CD4-positive, alpha-beta T cell treated with Interleukin-15 for 4 hours (primary cell): ENCODE data around the gene TEDC1.

ENCODE experiments used
- DNase-seq: peaks from one replicate; pipeline ENCODE4 v3.0.0-alpha.2; 2020; ENCODE audit warnings: low spot score

Gene TEDC1, protein sequence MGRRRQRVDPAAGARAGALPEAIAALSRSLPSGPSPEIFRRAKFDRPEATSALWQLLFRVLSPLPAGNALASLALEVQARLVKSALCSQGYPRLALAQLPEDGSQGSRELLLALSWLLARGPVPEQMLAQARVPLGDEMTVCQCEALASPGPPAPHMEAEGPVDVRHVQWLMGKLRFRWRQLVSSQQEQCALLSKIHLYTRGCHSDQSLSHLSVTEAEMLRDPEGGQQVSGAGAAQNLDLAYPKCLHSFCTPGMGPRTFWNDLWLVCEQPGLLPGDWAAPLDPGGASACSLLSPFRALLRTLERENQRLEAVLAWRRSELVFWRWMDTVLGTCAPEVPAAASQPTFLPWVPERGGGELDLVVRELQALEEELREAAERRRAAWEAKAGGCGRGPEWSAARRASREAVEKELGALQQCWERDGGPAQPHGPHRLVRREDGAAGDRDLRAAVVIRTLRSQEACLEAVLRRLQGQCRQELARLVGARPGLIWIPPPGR

DNA sequence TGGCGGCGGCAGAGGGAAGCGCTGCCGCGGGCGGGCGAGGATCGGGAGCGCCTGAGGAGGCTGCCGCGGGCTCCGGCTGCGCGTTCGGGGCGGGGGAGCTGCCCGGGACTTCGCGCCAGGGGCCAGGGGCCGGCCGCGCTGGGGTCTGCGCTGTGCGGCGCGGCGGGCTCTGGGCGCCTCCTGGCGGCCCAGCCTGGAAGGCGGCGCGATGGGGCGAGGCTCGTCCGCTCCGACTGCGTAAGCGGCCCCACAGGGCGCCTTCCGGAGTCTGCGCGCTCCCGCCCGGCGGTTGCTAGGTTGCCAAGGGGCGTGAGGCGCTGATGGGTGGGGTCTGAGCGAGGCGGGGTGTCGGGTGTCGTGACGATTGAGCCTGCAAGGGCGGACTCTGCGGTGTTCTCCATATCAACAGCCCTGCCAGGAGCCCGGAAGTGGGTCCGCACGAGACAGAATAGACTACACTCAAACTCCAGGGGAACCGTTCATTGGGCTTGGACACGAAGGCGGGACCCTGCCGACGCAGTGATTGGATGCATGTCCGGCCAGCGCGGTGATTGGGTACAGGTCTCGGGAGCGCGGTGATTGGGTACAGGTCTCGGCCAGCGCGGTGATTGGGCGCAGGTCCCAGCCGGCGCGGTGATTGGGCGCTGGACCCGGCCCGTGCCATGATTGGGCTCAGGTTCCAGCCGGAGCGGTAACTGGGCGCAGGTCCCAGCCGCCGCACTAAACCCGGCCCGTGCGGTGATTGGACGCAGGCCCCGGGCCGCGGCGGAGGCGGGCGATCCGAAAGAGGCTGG, at the start of gene TEDC1:
TSS of gene TEDC1 (plus strand) at position 675 of the 794 bp plus-strand sequence. CDS start 130 bp downstream, outside the sequence.
- peak; percentile 99 for DNase-seq

GRCh38 chr14:105442125-105442524, 48.9 kb upstream of the TEDC1 start:
- no peak for DNase-seq

- no peak for DNase-seq
These were observed 48.2 kb upstream of the TEDC1 start for GRCh38 chr14:105442834-105443233.

DNA sequence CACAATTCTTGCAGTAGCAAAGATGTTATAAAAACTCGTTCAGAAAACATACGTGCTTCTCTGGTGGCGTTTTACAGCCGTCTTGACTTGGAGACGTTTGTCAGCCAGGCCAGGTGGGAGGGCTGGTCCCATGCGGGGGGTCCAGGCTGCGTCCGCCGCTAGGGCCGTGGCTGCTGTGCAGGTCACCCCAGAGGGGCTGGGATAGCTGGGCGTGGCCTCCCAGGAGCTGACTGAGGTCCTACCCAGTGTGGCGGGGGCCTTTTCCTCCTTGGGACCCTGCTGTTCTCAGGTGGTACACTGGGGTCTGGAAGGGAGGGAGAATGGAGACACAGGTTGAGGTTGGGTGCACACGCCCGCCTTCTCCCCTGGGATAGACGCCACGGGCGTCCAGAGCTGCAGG, 46.2 kb upstream of the TEDC1 start:
- DNase-seq = no peak

DNA sequence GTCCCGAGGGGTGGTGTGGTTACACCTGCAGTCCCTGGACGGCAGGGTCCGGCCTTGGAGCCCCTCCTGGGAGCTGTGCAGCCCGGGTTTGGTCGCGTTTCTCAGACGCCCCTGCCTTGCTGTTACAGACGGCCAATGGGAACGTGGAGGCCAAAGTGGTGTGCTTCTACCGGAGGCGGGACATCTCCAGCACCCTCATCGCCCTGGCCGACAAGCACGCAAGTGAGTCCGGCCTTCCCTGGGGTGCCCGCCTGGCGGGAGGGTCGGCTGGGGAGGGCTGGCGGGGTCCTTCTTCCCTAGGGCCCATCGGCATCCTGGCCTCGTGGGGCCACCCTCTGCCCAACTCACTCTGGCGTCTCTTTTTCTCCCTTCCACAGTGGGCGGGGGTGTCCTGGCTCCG, 45.8 kb upstream of the TEDC1 start:
- no peak for DNase-seq

GRCh38 chr14:105445901-105446845, 44.9 kb upstream of the TEDC1 start:
- no peak for DNase-seq

DNA sequence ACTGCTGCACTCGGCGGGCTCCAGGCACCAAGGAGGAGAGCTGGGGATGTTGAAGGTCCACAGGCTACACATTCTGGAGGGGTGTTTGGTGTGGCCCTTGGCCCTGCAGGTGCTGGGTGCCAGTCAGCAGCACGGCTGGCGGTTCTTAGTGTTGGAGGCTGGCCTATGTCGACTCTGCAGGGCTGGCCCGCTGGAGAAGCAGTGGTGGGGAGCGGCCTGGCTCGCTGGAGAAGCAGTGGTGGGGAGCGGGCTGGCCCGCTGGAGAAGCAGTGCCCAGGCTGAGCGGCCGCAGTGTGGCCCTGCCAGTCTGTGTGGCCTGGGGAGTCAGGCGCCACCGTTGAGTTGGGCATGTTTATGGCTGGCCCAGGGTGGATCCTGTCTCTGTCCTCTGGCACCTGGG, 44.1 kb upstream of the TEDC1 start:
- DNase-seq = no peak

- no peak for DNase-seq
These were observed 43.1 kb upstream of the TEDC1 start for GRCh38 chr14:105447651-105448640.

DNA sequence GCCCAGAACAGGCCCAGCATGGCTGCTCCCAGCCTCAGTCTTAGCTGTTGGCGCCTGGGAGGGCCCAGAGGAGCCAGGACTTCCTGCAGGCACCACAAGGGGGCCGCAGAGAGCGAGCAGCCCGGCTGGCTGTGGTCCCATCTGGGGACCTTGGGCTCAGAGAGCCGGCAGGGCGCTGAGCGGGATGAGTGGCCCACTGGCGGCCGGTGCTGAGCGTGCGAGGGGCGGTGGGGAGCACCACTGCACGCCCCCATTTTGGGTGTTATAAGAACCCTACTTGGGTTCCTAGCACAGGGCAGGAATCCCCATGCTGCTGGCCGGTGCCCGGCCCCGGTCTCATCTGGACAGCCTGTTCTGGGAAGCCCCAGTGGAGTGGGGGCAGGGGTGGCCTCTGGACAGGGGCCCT, 42.3 kb upstream of the TEDC1 start:
- DNase-seq = peak; percentile 74

GRCh38 chr14:105449276-105450122, 41.5 kb upstream of the TEDC1 start:
- no peak for DNase-seq

GRCh38 chr14:105450123-105450505, 40.9 kb upstream of the TEDC1 start:
- DNase-seq = no peak

DNA sequence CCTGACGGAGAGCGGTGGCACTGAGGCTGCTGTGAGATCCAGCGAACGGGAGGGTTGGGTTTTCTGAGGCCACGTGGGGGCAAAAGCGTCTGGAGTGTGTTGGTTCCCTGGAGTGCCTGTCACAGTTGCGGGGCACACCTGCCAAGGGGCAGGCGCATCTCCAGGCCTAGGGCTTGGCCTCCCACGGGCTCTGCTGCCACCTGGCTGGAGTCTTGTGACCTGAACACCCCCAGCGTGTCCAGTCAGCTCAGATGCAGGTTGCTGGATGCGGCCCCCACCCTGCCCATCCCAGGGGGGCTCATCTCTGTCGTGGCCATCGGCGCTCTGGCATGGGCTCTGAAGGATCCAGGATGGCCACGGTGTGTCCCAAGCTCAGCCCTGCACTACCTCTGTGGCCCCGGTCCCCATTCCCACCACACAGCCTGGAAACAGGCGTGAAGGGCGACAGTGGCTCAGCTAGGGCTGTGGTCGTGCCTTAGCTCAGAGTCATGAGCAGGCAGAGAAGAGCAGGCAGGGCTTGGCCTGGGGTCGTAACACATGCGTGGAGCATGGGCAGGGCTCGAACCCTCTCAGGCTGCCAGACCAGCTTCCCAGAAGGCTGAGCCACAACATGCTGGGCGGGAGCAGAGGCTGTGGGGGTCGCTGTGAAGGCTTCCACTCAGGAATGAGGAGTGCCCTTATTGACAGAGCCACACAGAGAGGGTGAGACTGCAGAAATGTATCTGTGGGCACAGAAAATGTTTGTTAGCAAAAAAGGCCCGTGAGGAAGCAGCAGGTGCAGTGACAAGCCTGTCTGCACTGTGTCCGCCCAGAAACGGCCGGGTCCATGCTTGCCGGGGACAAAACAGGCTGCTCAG, 40.0 kb upstream of the TEDC1 start:
- DNase-seq = no peak

- DNase-seq = no peak
These were observed 38.1 kb upstream of the TEDC1 start for GRCh38 chr14:105452963-105453362.

DNA sequence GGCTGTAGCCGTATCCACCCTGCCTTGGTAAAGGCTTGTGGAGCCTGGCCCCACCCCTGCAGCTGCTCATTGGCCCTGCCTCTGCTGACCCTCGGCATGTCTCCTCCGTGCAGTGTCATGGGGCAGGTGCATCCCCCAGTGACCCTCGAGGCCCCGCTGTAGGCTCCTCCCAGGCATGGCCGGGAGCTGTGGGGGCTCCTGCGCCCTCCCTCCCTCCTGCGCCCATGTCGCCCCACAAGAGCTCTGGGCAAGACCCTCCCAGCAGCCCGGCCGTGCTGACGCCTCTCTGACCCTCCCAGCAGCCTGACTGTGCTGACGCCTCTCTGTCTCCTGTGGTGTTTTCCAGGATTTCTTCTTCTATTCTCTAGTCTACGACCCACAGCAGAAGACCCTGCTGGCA, 37.2 kb upstream of the TEDC1 start:
- no peak for DNase-seq

GRCh38 chr14:105455086-105455640, 35.9 kb upstream of the TEDC1 start:
- no peak for DNase-seq

DNA sequence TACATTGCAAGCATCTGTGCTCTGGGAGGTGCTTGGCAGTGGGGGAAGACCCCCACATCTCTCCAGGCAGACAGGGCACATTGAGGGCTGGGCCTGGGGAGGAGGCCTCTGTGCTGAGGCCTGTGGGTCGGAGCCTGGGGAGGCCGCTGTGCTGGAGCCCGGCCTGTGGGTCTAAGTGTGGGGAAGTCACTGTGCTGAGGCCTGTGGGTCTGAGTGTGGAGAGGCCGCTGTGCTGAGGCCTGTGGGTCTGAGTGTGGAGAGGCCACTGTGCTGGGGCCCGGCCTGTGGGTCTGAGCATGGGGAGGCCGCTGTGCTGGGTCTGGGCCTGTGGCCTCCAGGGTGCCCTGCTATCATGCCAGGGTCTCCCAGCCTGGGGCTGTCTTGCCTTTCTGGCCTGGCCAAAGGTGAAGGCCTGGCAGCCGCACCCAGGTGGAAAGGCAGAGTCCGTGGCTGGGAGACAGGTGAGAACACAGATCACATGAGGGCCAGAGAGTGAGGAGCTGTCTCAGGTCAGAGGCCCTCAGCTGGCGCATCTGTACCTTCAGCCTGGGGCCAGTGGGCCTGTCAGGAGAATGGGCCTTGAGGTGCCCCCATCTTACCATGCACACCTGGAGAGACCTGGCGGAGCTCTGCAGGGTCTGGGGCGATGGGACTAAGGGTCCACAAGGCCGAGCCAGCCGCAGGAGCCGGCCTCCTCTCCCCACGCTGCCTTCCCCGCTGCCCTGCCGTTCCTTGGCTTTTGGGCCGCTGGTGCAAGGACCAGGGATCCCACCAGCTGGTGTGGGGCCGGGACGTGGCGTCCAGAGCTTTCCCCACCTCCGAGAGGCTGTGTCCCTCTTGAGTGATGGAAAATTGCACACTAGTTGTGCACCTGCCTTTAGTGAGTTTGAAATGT, 35.0 kb upstream of the TEDC1 start:
- no peak for DNase-seq
